DMS79 treated with DMSO at 0.1 percent for 48 hours (cell line): Measurements from ENCODE around the gene DCLK3.
A peak's percentile ranks its signal among the peaks of the same experiment; 100 is the strongest.

ENCODE experiments used
- DNase-seq: peaks from one replicate; lab custom pipeline; 2025; lab: John Stamatoyannopoulos, UW

DCLK3 gene

GRCh38 chr3:36769926-36770325, 5.6 kb upstream of the DCLK3 start:
- no peak for DNase-seq

GRCh38 chr3:36765104-36765503, 751 bp upstream of the DCLK3 start:
- no peak for DNase-seq

- DNase-seq = no peak
Observed at GRCh38 chr3:36764704-36765038, 318 bp upstream of the DCLK3 start.

GRCh38 chr3:36762918-36763849, 1.2 kb downstream of the DCLK3 start:
- DNase-seq = no peak

- no peak for DNase-seq
Observed at GRCh38 chr3:36761779-36762178, 2.6 kb downstream of the DCLK3 start.

GRCh38 chr3:36756269-36756668, 8.1 kb downstream of the DCLK3 start:
- no peak for DNase-seq

GRCh38 chr3:36751326-36751725, 13.0 kb downstream of the DCLK3 start:
- no peak for DNase-seq

GRCh38 chr3:36750737-36751136, 13.6 kb downstream of the DCLK3 start:
- DNase-seq = no peak

GRCh38 chr3:36744763-36745162, 19.6 kb downstream of the DCLK3 start:
- DNase-seq = no peak

GRCh38 chr3:36743826-36744225, 20.5 kb downstream of the DCLK3 start:
- no peak for DNase-seq

- no peak for DNase-seq
Observed at GRCh38 chr3:36741285-36741684, 23.1 kb downstream of the DCLK3 start.

GRCh38 chr3:36740787-36741186, 23.6 kb downstream of the DCLK3 start:
- no peak for DNase-seq

GRCh38 chr3:36738702-36739101, 25.7 kb downstream of the DCLK3 start:
- DNase-seq = no peak

GRCh38 chr3:36736301-36736700, 28.1 kb downstream of the DCLK3 start:
- DNase-seq = no peak

- no peak for DNase-seq
Observed at GRCh38 chr3:36734742-36735141, 29.6 kb downstream of the DCLK3 start.

GRCh38 chr3:36733723-36734122, 30.6 kb downstream of the DCLK3 start:
- DNase-seq = no peak

- DNase-seq = no peak
Observed at GRCh38 chr3:36733162-36733696, 31.1 kb downstream of the DCLK3 start.

GRCh38 chr3:36730966-36731365, 33.4 kb downstream of the DCLK3 start:
- DNase-seq = no peak

- DNase-seq = peak; percentile 26
Observed at GRCh38 chr3:36729204-36730056, 34.9 kb downstream of the DCLK3 start.

GRCh38 chr3:36714343-36715086, 49.8 kb downstream of the DCLK3 start:
- no peak for DNase-seq

- no peak for DNase-seq
Observed at GRCh38 chr3:36713904-36714303, 50.4 kb downstream of the DCLK3 start.

- no peak for DNase-seq
Observed at GRCh38 chr3:36710606-36711005, 53.7 kb downstream of the DCLK3 start.
